H1 (cell line): Measurements from ENCODE around the gene NRP2. TPM values are rescaled to one million over a fixed set of nuclear protein-coding genes. Genes with fewer than 3 reads are reported as not detected.

Experiments used
- CTCF ChIA-PET: fragments of 300-600 bp; sonication (Branson Sonifier 250); formaldehyde crosslinking; loops from one replicate; lab custom pipeline; 2021; ENCODE audit not compliant: partially characterized antibody; lab: Charles Lee
- POLR2A ChIA-PET: fragments of 300-600 bp; sonication (Branson Sonifier 250); formaldehyde crosslinking; loops from one replicate; lab custom pipeline; 2021; ENCODE audit warnings: inconsistent platforms; ENCODE audit not compliant: partially characterized antibody; lab: Charles Lee
- DNase-seq, 2 experiments: peaks; one replicate each; pipeline versions ENCODE4 v3.0.0 to v3.0.0-alpha.2; 2010 to 2022; ENCODE audit warnings: low spot score in 2 of 2, low read depth in 1 of 2, mixed read lengths in 1 of 2
- FAIRE-seq: peaks from 2 replicates; lab custom pipeline; 2011; peaks lifted over from hg19 to GRCh38; lab: Jason Lieb, UNC
- H2AFZ ChIP-seq: 2 replicates; pipeline ENCODE4 v1.8.1; 2012; ENCODE audit warnings: low read length, inconsistent platforms
- H2AK5ac ChIP-seq: 2 replicates; pipeline ENCODE4 v1.6.1; 2013; ENCODE audit warnings: low read depth, low read length
- H2BK120ac ChIP-seq: replicated peaks from 2 replicates; pipeline ENCODE3; 2013; ENCODE audit warnings: low read depth, low read length, inconsistent platforms
- H2BK12ac ChIP-seq: 2 replicates; pipeline ENCODE4 v1.6.1; 2013; ENCODE audit warnings: low read depth, low read length
- H2BK15ac ChIP-seq: 2 replicates; pipeline ENCODE4 v1.6.1; 2013; ENCODE audit warnings: low read length
- H2BK20ac ChIP-seq: 2 replicates; pipeline ENCODE4 v1.6.1; 2013; ENCODE audit warnings: low read length
- H2BK5ac ChIP-seq: 2 replicates; pipeline ENCODE4 v1.6.1; 2013; ENCODE audit warnings: low read depth, low read length
- H3K14ac ChIP-seq: 2 replicates; pipeline ENCODE4 v1.6.1; 2013; ENCODE audit warnings: inconsistent platforms; ENCODE audit not compliant: insufficient read length
- H3K18ac ChIP-seq: 2 replicates; pipeline ENCODE4 v1.6.1; 2013; ENCODE audit warnings: low read length; ENCODE audit errors: extremely low read depth
- H3K23ac ChIP-seq: 2 replicates; pipeline ENCODE4 v1.6.1; 2013; ENCODE audit warnings: inconsistent platforms; ENCODE audit not compliant: insufficient read length
- H3K23me2 ChIP-seq: 2 replicates; pipeline ENCODE4 v1.6.1; 2013; ENCODE audit warnings: low read depth, low read length
- H3K27ac ChIP-seq: 2 replicates; pipeline ENCODE4 v1.6.1; 2011; ENCODE audit warnings: low read depth, low read length, inconsistent platforms
- H3K27me3 ChIP-seq, 4 experiments: replicated peaks in 1 of 4; 1 replicate in 1 of 4; 2 replicates in 3 of 4; pipeline versions ENCODE4 v1.6.1 to v1.8.1; 2011 to 2013; ENCODE audit warnings: low read length in 3 of 4, mild to moderate bottlenecking in 3 of 4, inconsistent platforms in 2 of 4, mixed read lengths in 2 of 4, moderate library complexity in 1 of 4; ENCODE audit not compliant: control insufficient read depth in 3 of 4, insufficient read depth in 3 of 4; ENCODE audit errors: extremely low read depth in 1 of 4
- H3K36me3 ChIP-seq, 4 experiments: 2 replicates each; pipeline versions ENCODE4 v1.6.1 to v1.8.1; 2011 to 2013; ENCODE audit warnings: mild to moderate bottlenecking in 4 of 4, low read length in 3 of 4, moderate library complexity in 2 of 4, control low read depth in 1 of 4, inconsistent platforms in 1 of 4; ENCODE audit not compliant: insufficient read depth in 4 of 4, control insufficient read depth in 2 of 4
- H3K4ac ChIP-seq: replicated peaks from 2 replicates; pipeline ENCODE3; 2013; ENCODE audit warnings: low read length, low read depth, mixed read lengths, inconsistent platforms; ENCODE audit not compliant: insufficient read length
- H3K4me1 ChIP-seq, 4 experiments: replicated peaks in 1 of 4; 1 replicate in 1 of 4; 2 replicates in 3 of 4; pipeline versions ENCODE4 v1.6.1 to v1.8.1; 2011 to 2013; ENCODE audit warnings: low read length in 3 of 4, inconsistent platforms in 2 of 4, mixed read lengths in 1 of 4; ENCODE audit not compliant: insufficient read depth in 4 of 4, control insufficient read depth in 3 of 4
- H3K4me2 ChIP-seq, 2 experiments: 2 replicates each; pipeline versions ENCODE4 v1.6.1 to v1.8.1; 2011 to 2013; ENCODE audit warnings: low read depth in 2 of 2, low read length in 2 of 2, control low read depth in 1 of 2, inconsistent platforms in 1 of 2, mild to moderate bottlenecking in 1 of 2; ENCODE audit not compliant: insufficient read depth in 1 of 2
- H3K4me3 ChIP-seq, 4 experiments: fragments of 200-600, 300-600 bp in 1 of 4; sonication (generic), shearing (Covaris generic), sonication (Bioruptor Twin) in 1 of 4; 2 replicates each; pipeline versions ENCODE4 v1.5.1 to v1.8.1; 2011 to 2016; ENCODE audit warnings: low read length in 4 of 4, low read depth in 3 of 4, control low read depth in 2 of 4, inconsistent platforms in 2 of 4, mild to moderate bottlenecking in 2 of 4, mixed read lengths in 1 of 4, moderate library complexity in 1 of 4; ENCODE audit not compliant: insufficient read depth in 2 of 4; ENCODE audit errors: extremely low read depth in 1 of 4
- H3K56ac ChIP-seq: replicated peaks from 2 replicates; pipeline ENCODE3; 2013; ENCODE audit warnings: low read depth, mild to moderate bottlenecking, mixed read lengths, low read length, inconsistent platforms; ENCODE audit not compliant: insufficient read length
- H3K79me1 ChIP-seq: 2 replicates; pipeline ENCODE4 v1.6.1; 2013; ENCODE audit warnings: low read depth, low read length, control low read depth
- H3K79me2 ChIP-seq, 2 experiments: 2 replicates each; pipeline versions ENCODE4 v1.6.1 to v1.8.1; 2012 to 2013; ENCODE audit warnings: low read length in 2 of 2, mild to moderate bottlenecking in 2 of 2, inconsistent platforms in 1 of 2; ENCODE audit not compliant: insufficient read depth in 2 of 2, control insufficient read depth in 1 of 2
- H3K9ac ChIP-seq, 4 experiments: replicated peaks in 1 of 4; 1 replicate in 1 of 4; 2 replicates in 3 of 4; pipeline versions ENCODE4 v1.6.1 to v1.8.1; 2011 to 2013; ENCODE audit warnings: low read depth in 3 of 4, low read length in 3 of 4, control low read depth in 2 of 4, mild to moderate bottlenecking in 2 of 4, moderate library complexity in 2 of 4, inconsistent platforms in 1 of 4; ENCODE audit errors: extremely low read depth in 1 of 4
- H3K9me3 ChIP-seq, 2 experiments: 2 replicates each; pipeline versions ENCODE4 v1.6.1 to v1.8.1; 2012 to 2013; ENCODE audit warnings: mild to moderate bottlenecking in 2 of 2, moderate library complexity in 2 of 2, control low read depth in 1 of 2, inconsistent platforms in 1 of 2, low read depth in 1 of 2, low read length in 1 of 2, mixed read lengths in 1 of 2; ENCODE audit not compliant: insufficient read depth in 2 of 2
- H4K20me1 ChIP-seq, 2 experiments: replicated peaks in 1 of 2; 2 replicates each; pipeline versions ENCODE3 to v1.8.1; 2011 to 2013; ENCODE audit warnings: inconsistent platforms in 2 of 2, low read length in 2 of 2, mild to moderate bottlenecking in 1 of 2; ENCODE audit not compliant: insufficient read depth in 2 of 2, control insufficient read depth in 1 of 2
- H4K5ac ChIP-seq: 2 replicates; pipeline ENCODE4 v1.6.1; 2013; ENCODE audit warnings: low read length, low read depth, mixed read lengths, inconsistent platforms; ENCODE audit not compliant: insufficient read length
- H4K8ac ChIP-seq: 2 replicates; pipeline ENCODE4 v1.8.0; 2013; ENCODE audit warnings: mild to moderate bottlenecking, moderate library complexity, low read length, inconsistent platforms; ENCODE audit not compliant: insufficient read depth; ENCODE audit errors: extremely low read depth
- H4K91ac ChIP-seq: replicated peaks from 2 replicates; pipeline ENCODE3; 2013; ENCODE audit warnings: low read length, mixed read lengths, inconsistent platforms; ENCODE audit not compliant: insufficient read length
- NRF1 ChIP-seq: IDR thresholded peaks from 2 replicates; pipeline ENCODE4 v1.6.1; 2011; ENCODE audit warnings: mild to moderate bottlenecking, low read depth, low read length, improper control_type of control experiment
- TAF7 ChIP-seq: optimal IDR thresholded peaks from 2 replicates; pipeline ENCODE3; 2011; ENCODE audit warnings: low read depth, mild to moderate bottlenecking, inconsistent platforms, low read length, moderate library complexity, borderline replicate concordance
- WGBS, 2 experiments: shearing (Covaris generic) in 1 of 2; methylation state at CpG; one replicate each; pipeline versions ENCODE4 v1.1.6 to v1.1.7; 2013 to 2015; ENCODE audit warnings: low lambda C conversion rate in 2 of 2, mixed read lengths in 2 of 2, inconsistent platforms in 1 of 2, low coverage in 1 of 2, missing lambda C conversion rate in 1 of 2; ENCODE audit not compliant: insufficient replicate concordance in 2 of 2, insufficient coverage in 1 of 2, insufficient read length in 1 of 2; ENCODE audit errors: extremely low coverage in 1 of 2, missing lambda C conversion rate in 1 of 2; 5-methylcytosine and 5-hydroxymethylcytosine counted together
- polyA plus RNA-seq, 7 experiments: library from polyadenylated mRNA; depleted of rRNA in 3 of 7; stranded (reverse) in 5 of 7; unstranded in 2 of 7; fragments of >200 nt in 5 of 7; fragments of 200-250 nt in 2 of 7; gene quantifications; 1 replicate in 5 of 7; 2 replicates in 1 of 7; 4 replicates in 1 of 7; pipeline versions ENCODE4 v1.2.1 to v1.2.3, GENCODE V29; 2011 to 2013; ENCODE audit warnings: missing spikeins in 2 of 7, mixed read lengths in 2 of 7
- total RNA-seq: library from RNA; stranded (reverse); fragmentation: NEBNext Ultra II Directional; extraction: Animal tissue kit (Norgen Biotek cat#: 25700); gene quantifications from 2 replicates; pipeline ENCODE4 v1.2.1, GENCODE V29; 2021

NRP2 gene
- total and polyA plus RNA-seq, 2 of the 8 experiments (the other 6 are each of a cell fraction or from before 2014, with no cell fraction given) = 32.0 to 37.8 TPM

GRCh38 chr2:205802065-205802464 is 119.8 kb downstream of the NRP2 start:
- Histone ChIP-seq H2BK12ac (0 out of 2 replicates have a peak overlapping the region, but pooled peaks have one; percentile 7), H3K9ac (no peak overlapping the region), H2BK5ac (no peak overlapping the region), H2AFZ (no peak overlapping the region), H3K27ac (no peak overlapping the region), H3K23ac (no peak overlapping the region), H3K9me3 (peaks cover 4 to 11% of the 10 kb centered on the region in 2 experiments), H3K4me2 (no peak overlapping the region), H4K91ac (no peak overlapping the region), H2BK15ac (no peak overlapping the region), H4K5ac (no peak overlapping the region), H3K27me3 (no peaks in the 10 kb centered on the region), H2AK5ac (no peak overlapping the region), H3K79me2 (no peaks in the 10 kb centered on the region), H3K4me3 (no peak overlapping the region), H2BK20ac (no peak overlapping the region), H3K4ac (no peak overlapping the region), H3K56ac (no peak overlapping the region), H4K20me1 (no peaks in the 10 kb centered on the region), H4K8ac (no peak overlapping the region), H3K23me2 (no peaks in the 10 kb centered on the region), H2BK120ac (no peak overlapping the region), H3K14ac (no peak overlapping the region), H3K79me1 (no peaks in the 10 kb centered on the region), H3K36me3 (peaks cover 0 to 8% (median under 1%) of the 10 kb centered on the region in 4 experiments; a peak in 3 of 8 replicates), H3K4me1 (peaks cover 1 to 3% (median 2%) of the 10 kb centered on the region in 4 experiments; a peak in 2 of 7 replicates), H3K18ac (no peak overlapping the region)
- CTCF ChIA-PET = interaction anchor here (1.7 to 2.8 kb wide), 2 partner anchors 11 to 27 kb away, joined by 8 to 18 read pairs; no protein-coding TSS in a partner anchor
- TF ChIP-seq TAF7 (no peak), NRF1 (no peak)
- no peak for DNase-seq
- POLR2A ChIA-PET = no interaction called here
- FAIRE-seq = no peak
- WGBS, 2 experiments = 89% methylated on average over 6 of the region's 7 CpGs; no CpG with 5 or more reads in 1 of the 2 experiments
